DMS153 treated with DMSO at 0.1 percent for 48 hours (cell line): ENCODE measurements around the gene CHDH.

Experiments
- DNase-seq: peaks from one replicate; lab custom pipeline; 2025; ENCODE audit not compliant: unreplicated experiment; lab: John Stamatoyannopoulos, UW

The CHDH gene

DNA sequence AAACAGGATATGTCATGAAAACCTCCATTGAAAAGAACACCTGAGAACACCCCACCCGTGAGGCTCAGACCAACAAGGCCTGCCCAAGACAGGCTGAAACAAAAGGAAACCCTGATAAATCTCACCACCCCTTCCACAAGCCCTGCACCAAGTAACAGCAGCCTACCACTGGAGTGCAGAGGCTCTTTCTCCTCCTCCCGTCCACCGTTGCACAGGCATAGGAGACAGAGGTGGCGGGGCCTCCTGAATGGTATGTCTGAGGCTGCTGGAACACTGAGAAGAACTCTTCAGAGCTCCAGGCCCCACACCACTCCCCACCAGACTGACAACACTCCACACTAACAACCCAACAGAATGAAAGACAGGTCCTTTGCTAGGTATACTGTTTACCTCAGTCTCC is 21.4 kb downstream of the CHDH start:
- no peak for DNase-seq

DNA sequence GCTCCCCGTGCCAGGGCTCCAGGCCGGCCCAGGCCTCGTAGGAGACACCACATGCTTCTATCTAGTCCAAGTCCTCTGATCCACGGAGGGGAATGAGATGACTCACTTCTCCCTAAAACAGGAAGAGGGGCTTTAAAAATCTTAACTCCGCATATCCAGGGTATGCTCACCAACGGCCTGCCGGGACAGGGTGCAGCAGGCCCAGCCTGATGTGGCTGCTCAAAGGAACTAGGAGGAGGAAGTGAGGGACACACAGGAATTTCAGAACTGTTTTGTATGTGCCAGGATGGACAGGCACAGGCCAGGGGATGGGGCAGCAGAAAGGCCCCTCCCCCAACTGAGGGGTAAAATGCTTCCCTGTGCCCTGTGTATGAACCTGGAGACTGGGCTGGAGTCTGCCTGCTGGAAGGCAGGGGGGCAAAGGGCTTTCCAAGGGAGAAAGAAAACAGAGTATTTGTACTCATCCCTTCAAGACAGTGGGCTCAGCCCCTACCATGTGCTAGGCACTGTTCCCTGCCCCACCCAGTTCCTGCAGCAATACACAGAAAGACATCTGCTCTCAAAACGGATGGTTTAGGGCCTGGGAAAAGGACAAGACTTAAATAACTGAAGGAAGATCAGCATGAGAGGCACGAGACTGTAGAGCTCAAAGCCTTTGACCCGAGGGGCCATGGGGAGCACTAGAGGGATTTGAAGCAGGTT is 22.1 kb downstream of the CHDH start:
- no peak for DNase-seq

DNA sequence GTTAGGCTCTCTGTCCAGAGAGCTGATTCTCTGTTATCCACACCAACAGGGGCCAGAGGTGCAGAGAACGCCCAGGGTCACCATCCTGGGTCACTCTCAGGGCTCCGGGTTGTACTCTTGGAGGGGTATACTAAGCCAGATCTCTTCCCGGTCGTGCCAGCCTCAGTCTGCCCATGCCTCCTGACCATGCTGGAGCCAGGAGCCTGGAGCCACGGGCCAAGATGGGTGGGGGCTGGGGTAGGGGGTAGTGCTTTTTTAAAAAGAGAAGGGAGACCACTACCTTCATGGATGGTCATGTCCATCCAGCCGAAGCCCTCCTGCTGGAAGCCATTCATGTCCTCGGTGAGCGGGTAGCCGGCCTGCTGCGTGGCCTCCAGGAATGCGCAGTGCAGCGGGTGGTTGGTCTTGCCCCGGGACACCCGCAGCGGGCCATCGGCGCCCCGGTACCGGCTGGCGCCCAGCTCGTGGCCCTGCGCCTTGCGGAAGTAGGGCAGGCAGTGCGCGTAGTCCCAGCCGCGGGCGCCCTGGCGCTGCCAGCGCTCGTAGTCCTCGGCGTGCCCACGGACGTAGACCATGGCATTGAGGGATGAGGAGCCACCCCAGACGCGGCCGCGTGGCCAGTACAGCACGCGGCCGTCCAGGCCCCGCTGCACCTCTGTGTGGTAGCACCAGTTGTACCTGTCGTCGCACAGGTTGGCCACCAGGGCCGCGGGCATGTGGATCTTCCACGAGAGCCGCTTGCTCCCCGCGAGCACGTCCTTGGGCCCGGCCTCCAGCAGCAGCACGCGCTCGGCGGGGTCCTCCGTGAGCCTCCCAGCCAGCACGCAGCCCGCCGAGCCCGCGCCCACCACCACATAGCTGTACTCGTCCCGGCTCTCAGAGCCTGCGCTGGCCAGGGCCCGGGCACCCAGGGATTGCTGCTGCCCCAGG is 22.9 kb downstream of the CHDH start:
- DNase-seq, result no peak

DNA sequence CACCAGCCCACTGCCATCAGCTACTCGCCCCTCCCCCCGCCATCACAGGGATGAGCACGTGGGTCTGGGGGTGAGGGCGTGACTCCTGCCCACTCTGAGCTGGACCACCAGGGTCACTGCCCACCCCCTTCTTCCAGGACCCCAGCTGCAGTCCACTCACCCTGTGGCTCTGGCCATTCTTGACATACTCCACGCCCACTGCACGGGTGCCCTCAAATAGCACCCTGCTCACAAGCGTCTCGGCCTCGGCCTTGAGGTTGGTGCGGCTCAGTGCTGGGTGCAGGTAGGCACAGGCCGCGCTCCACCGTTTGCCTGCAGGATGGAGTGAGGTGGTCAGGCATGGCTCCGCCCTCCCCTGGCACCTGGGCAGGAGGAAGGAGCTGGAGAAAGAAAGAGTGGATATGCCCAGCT is 23.9 kb downstream of the CHDH start:
- DNase-seq, result no peak

DNA sequence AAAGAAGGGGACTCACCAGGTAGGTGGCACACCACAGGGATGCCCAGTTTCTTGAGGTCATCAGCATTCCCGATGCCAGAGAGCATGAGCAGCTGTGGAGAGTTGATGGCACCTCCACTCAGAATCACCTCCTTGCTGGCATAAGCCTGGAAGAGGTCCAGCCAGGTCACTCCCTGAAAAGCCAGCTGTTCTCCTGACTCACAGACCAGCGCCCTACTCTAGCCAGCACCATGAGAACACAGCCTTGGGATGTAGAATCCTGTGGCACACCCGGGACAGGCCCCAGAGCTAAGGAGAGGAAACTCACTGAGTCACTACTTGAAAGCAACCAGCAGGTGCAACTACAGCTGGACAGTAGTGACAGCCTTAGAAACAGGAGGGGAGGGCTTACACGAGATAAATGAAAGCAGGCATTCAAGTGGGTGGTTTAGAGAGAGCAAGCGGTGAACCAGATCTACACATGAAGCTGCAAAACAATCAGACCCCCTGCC is 24.5 kb downstream of the CHDH start:
- DNase-seq, result no peak

DNA sequence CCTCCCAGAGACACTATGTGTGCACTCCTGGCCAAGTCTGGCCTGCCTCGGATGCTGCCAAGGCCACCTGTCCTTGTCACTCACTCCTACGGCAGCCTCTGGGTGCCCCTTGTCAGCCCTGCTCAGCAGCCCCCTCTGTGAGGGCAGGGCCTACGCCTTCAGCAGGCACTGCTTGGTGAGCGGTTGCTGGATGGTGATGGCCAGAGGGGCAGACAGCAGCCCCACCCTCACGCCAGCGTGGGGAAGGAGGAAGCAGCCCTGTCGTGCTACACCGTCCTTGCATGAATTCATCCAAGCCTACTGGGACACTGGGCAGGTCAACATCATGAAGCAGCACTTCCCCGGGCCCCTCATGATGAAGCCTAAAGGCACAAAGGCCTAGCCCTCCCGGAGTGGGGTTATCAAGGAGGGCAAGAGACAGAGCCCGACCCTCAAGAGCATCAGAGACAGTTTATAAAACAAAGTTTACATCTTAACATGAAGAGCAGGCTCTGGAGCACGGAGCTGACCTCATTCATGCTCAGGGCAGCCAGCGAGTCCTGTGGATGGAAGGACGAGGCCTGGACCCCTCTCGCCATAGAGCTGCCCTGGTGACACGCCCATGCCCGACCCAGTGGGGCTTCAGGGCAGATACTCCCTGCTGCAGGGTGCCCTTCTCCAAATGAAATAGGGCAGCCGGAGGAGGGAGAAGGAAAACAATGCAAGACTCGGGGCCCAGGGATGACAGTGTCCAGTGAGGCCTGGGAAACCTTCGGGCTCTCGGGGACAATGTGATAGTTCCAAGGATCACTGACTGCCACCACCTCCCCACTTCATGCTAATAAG is 25.3 kb downstream of the CHDH start:
- no peak for DNase-seq

DNA sequence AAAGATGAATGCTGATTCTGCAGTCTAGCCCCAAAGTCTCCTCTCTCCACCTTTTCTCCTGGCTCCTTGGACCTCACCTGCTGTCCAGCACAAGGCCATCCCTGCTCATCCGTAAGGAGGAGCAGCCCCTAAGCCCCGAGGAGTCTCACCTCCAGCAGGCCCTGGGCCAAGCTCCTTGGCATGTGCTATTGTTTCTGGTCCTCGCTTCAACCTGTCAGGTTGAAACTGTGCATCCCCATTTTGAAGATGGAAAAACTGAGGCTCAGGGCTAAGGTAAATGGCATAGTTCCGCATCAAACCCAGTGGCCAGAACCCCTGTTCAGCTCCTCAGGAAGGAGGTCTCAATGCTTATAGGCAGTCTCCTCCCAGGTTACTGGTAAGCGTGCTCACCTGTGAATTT is 26.1 kb downstream of the CHDH start:
- no peak for DNase-seq

DNA sequence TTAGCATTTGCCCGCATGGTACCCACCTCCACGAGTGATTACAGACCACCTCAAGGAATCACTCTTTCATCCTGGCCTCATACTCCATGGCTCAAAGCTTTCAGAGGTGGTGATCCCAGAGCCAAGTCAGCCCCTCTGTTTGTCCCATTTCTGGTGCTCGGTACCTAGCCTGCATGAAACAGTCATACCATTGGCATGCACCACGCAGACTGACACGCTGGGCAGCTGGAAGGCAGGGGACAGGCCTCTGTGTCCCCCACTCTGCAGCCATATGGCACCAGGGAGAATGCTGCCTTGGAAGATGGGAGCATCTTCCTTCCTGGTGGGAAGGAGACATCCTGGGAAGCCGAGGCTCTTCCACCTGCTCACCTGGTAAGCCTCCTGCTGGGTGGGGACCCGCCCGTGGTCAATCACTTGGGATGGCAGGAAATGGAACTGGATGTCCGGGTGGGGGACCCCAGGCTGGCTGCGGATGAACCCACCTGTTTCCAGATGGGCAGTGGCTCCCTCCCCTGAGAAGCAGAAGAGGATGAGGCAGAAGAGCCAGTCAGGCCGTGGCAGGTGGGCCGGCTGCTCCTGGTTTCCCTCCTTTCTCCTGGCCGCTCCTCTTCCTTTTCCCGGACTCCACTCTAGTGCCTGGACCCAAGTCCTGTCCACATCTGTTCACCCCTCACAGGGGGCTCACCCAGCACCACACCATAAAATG is 26.9 kb downstream of the CHDH start:
- no peak for DNase-seq

DNA sequence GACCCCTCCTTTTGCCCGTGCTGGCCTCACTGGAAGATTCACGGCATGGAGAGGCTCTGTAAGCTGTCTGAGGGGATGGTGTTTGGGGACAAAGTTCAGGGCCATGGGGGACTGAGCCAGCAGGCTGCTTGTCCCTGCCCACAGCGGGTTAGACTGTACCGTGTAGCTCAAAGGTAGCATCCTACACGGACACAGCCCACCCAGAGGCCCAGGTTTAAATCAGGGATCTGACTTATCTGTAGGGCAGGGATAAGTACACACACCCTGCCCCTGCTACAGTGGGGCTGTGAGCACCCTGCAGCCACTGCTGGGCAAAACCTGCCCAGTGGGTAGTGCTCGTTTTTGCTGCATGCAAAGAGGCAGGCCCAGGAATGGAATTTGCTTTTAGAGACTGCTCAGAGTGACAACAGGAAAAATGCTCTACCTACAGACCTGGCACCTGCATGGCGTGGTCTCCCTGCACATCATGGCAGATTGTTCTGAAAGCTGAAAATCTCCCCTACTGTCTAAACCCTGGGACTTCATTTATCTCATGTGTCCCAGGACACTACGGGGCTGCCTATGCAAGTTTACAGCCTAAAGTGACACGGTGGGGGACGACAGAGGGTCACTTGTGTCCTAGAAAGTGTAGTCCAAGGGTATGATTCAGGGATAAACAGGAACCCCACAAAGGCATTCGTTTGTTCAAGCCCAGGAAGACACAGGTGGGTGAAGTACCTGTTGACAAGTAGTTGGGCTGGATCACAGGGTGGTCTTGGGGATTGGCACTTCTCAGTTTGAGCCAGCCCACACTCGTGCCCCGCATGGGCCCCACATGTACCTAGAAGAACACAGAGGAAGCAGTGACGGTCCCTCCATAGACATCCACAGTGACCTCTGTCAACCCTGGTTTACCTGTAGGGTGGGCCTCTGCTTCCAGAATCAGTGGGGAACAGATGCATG is 27.7 kb downstream of the CHDH start:
- no peak for DNase-seq

DNA sequence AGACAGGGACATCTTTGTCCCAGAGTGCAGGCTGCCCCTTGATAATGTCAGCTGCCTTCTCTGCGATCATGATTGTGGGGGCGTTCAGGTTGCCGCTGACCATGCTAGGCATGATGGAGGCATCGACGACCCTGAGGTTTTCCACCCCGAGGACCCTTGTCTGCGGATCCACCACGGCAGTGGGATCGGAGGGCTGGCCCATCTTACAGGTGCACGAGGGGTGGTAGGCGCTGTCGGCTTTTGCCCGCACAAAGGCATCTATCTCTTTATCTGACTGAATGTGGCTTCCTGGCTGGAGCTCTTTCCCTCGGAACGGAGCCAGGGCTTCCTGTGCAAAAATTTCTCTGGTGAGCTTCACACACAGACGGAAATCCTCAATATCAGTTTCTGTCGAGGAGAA is 28.4 kb downstream of the CHDH start:
- DNase-seq, result no peak

DNA sequence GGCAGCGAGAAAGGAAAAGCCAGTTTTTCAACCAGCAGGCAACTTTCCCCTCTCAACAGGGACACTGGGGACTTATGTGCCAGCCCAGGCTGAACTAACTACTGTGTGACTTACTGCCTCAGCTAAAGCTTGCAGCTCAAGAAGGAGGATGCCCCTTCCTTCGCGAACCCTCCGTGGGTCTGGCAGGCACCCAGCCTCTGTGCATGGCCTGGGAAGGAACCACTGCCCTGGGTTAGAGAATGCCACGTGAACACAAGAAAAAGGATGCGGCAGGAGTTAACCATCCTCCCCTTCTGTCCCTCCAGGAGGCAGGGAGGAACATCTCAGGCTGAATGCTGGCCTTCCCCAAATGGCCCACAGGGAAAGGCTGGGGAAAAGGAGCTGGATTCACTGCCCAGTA is 29.0 kb downstream of the CHDH start:
- no peak for DNase-seq

DNA sequence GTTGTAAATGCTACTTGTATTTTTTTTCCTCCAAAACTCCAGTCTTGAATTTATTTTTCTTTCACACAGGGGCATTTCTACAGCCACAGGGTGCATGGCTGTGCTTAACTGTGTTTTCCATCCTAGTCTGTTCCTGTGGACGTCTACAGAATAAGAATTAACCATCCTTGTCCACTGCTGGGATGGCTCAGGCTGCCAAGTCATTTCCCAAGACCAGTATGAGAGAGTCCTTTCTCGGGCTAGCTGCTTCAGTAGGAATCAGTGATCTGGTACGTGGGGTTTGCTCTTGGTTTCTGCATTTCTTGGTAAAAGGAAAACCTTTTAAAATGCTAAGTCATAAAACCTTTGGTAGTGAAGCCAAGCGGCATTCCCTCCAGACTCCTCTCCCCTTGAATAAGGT is 29.8 kb downstream of the CHDH start:
- DNase-seq, result no peak

DNA sequence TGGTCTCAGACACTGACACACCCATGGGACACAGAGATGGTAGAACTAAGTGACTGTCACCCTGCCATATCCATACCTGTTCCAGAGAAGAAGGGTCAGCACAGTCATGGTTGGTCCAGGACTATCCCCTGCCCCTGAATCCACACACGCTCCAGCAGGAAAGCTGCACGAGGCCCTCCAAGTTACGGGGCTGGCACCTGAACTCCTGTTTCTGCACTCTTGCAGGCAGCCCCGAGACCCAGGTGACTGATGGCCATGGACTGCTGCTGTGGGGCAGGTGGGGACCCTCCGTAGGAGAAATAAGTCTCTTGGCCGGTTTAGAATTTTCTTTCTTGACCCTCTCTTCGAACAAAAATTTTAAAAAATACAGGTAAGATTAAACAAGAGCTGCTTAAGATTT is 30.6 kb downstream of the CHDH start:
- DNase-seq, result no peak

DNA sequence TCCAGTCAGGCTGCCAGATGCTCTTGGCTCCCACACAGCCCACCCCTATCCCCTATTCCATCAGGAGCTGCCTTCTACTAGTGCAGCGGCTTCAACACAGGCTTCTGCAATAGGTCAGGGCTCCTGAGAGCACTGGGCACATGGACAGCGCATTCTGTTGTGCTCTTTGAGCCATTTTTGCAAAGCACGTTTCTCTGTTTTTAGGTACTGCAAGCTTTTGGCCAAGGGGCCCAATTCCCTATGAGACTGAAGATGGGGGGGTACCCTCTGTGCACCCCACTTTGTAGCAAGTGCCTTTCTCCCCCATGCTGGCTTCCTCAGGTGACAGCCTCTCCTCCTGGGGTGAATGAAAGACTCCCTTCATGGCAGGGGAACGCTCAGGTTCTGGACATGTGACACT is 31.2 kb downstream of the CHDH start:
- no peak for DNase-seq

DNA sequence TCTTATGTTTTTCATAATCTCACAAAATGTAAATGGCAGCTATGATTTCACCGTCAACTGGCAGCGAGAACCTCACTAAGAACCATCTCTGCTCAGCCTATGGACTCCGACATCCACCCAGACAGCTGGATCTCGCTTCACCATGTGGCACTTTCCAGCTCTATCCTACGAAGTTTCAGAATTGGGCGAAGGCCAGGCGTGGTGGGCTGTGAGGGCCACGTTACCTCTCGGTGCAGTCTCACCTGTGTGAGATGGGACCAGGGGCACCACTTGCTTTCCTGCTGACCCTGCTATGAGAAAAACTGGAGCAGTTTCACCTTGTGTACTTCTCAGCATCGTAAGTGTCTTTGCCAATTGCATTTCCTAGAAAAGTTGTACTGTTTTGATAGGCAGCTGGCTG is 32.3 kb downstream of the CHDH start:
- DNase-seq, result no peak

DNA sequence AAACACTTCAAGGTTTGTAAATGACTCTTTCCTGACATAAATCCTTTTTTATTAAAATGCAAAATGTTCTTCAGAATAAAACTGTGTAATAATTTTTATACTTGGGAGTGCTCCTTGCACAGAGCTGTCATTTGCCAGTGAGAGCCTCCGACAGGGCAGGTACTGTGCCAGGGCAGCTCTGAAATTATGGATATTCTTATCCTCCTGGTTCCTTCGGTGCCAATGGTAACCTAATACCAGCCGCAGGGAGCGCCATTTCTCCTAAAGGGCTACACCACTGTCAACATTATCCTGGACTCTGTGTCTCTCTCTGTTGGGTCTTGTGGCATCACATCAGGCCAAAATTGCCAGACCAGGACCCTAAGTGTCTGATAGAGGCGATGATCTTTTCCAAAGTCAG is 33.0 kb downstream of the CHDH start:
- no peak for DNase-seq

DNA sequence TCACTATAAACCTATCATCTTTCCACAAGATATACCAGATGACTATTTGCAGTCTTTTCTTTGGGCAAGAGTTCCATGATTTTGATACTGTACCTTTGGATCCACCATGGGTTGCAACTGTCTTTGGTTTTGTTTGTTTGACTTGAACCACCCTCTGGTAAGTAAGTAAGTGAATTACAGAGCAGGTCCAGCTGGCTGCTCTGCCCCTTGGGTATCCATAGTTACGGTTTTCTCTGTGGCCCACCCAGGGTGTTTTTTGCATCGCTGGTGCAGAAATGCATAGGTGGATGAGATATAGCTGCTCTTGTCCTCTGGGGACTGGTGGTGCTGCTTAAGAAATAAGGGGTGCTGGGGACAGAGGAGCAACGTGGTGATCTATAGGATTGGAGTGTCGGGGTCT is 33.8 kb downstream of the CHDH start:
- DNase-seq, result no peak

DNA sequence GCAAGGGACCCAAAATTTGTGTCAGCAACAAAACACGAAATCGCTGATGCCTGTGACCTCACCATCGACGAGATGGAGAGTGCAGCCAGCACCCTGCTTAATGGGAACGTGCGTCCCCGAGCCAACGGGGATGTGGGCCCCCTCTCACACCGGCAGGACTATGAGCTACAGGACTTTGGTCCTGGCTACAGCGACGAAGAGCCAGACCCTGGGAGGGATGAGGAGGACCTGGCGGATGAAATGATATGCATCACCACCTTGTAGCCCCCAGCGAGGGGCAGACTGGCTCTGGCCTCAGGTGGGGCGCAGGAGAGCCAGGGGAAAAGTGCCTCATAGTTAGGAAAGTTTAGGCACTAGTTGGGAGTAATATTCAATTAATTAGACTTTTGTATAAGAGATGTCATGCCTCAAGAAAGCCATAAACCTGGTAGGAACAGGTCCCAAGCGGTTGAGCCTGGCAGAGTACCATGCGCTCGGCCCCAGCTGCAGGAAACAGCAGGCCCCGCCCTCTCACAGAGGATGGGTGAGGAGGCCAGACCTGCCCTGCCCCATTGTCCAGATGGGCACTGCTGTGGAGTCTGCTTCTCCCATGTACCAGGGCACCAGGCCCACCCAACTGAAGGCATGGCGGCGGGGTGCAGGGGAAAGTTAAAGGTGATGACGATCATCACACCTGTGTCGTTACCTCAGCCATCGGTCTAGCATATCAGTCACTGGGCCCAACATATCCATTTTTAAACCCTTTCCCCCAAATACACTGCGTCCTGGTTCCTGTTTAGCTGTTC is 34.9 kb downstream of the CHDH start:
- no peak for DNase-seq
